ENCODE data around the gene GYG2. TPM values are rescaled to one million over a fixed set of nuclear protein-coding genes. Genes with fewer than 3 reads are reported as not detected.
A peak's percentile ranks its signal among the peaks of the same experiment; 100 is the strongest.

The GYG2 gene
- total and polyA plus RNA-seq, 2 donors (not counting 1 experiment from before 2014, with no cell fraction given), result 8.9 to 10.6 TPM

DNA sequence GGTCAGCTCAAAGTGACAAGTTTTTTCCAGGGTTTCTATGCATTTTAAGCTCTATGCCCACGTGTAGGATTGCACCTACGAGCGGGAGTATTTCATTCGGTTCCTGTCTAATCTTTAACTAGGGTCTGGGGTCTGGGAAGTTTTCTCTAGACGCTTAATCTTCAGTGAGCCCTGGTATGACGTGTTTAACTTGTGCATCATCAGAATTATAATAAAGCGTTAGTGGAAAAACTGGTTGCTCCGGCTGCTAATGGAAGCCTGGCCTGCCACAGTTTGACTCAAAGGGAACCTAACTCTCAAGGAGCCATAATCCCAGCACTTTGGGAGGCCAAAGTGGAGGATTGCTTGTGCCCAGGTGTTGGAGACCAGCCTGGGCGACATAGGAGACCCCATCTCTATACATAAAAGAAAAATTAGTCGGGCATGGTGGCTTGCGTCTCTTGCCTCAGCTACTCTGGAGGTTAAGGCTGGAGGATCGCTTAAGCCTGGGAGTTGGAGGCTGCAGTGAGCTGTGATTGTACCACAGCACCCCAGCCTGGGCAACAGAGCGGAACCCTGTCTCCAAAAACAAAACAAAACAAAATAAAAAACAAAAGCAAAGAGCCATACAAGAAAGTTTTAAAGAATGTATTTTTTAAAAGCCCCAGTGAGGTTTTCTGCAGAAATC, 70.2 kb downstream of the GYG2 start:
- no peaks in the 10 kb centered on the region for H3K27me3 ChIP-seq (ENCODE audit: control insufficient read depth, insufficient read depth, low read length)
- H3K4me2 ChIP-seq (ENCODE audit: extremely low read depth, insufficient read depth, low read length), result no peak overlapping the region
- H3K79me2 ChIP-seq (ENCODE audit: control insufficient read depth, insufficient read depth, low read length), result no peaks in the 10 kb centered on the region
- H3K27ac ChIP-seq (ENCODE audit: insufficient read depth, low read length), result no peak overlapping the region
- no peaks in the 10 kb centered on the region for H4K20me1 ChIP-seq (ENCODE audit: control insufficient read depth, extremely low read depth, insufficient read depth, low read length)
- H3K9ac ChIP-seq (ENCODE audit: insufficient read depth, low read length), result no peak overlapping the region
- DNase-seq (ENCODE audit: low read depth in 2 of 2), result no peak
- H3K4me1 ChIP-seq (ENCODE audit: control insufficient read depth, extremely low read depth, insufficient read depth, low read length), result no peaks in the 10 kb centered on the region
- H3K4me3 ChIP-seq (replicated peaks in 1 of 4; ENCODE audit: control extremely low read depth in 1 of 4, insufficient read depth in 1 of 4, low read depth in 3 of 4, low read length in 4 of 4), result no peak overlapping the region
- H3K9me3 ChIP-seq (ENCODE audit: control insufficient read depth, insufficient read depth, low read depth, low read length), result no peaks in the 10 kb centered on the region
- H2AFZ ChIP-seq (ENCODE audit: low read length), result no peak overlapping the region
- TF ChIP-seq, protein P1, sequence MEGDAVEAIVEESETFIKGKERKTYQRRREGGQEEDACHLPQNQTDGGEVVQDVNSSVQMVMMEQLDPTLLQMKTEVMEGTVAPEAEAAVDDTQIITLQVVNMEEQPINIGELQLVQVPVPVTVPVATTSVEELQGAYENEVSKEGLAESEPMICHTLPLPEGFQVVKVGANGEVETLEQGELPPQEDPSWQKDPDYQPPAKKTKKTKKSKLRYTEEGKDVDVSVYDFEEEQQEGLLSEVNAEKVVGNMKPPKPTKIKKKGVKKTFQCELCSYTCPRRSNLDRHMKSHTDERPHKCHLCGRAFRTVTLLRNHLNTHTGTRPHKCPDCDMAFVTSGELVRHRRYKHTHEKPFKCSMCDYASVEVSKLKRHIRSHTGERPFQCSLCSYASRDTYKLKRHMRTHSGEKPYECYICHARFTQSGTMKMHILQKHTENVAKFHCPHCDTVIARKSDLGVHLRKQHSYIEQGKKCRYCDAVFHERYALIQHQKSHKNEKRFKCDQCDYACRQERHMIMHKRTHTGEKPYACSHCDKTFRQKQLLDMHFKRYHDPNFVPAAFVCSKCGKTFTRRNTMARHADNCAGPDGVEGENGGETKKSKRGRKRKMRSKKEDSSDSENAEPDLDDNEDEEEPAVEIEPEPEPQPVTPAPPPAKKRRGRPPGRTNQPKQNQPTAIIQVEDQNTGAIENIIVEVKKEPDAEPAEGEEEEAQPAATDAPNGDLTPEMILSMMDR (conservative IDR thresholded peaks at IDR 0.05 in 1 of 2, IDR thresholded peaks at IDR 0.05 in 1 of 2; ENCODE audit: low read depth in 1 of 2, low read length in 2 of 2), result no peak
- no peak for TF ChIP-seq EZH2 (IDR thresholded peaks at IDR 0.05; ENCODE audit: low read length, missing control alignments)
- H3K36me3 ChIP-seq (ENCODE audit: control insufficient read depth, insufficient read depth, low read length), result no peaks in the 10 kb centered on the region

DNA sequence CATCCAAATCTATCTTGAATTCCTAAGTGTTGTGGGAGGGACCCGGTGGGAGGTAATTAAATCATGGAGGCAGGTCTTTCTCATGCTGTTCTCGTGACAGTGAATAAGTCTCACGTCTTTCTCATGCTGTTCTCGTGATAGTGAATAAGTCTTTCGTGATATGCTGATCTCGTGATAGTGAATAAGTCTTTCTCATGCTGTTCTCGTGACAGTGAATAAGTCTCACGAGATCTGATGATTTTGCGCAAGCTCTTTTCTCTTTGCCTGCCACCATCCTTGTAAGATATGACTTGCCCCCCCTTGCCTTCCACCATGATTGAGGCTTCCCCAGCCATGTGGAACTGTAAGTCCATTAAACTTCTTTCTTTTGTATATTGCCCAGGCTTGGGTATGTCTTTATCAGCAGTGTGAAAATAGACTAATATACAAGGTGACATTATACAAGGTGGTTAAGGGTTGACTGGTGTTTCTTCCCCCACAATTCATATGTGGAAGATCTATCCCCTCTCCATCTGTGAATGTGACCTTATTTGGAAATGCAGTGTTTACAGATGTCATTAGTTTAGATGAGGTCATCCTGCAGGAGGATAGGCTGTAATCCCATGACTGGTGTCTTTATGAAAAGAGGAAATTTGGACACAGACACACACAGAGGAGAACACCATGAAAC, 72.8 kb downstream of the GYG2 start:
- H2AFZ ChIP-seq (ENCODE audit: low read length), result no peak overlapping the region
- H3K79me2 ChIP-seq (ENCODE audit: control insufficient read depth, insufficient read depth, low read length), result no peaks in the 10 kb centered on the region
- peak in 1 of 2 donors; percentile 30 for DNase-seq (ENCODE audit: low read depth in 2 of 2)
- no peaks in the 10 kb centered on the region for H3K9me3 ChIP-seq (ENCODE audit: control insufficient read depth, insufficient read depth, low read depth, low read length)
- TF ChIP-seq, protein P1 (conservative IDR thresholded peaks at IDR 0.05 in 1 of 2, IDR thresholded peaks at IDR 0.05 in 1 of 2; ENCODE audit: low read depth in 1 of 2, low read length in 2 of 2), result no peak
- TF ChIP-seq EZH2 (IDR thresholded peaks at IDR 0.05; ENCODE audit: low read length, missing control alignments), result no peak
- H3K4me3 ChIP-seq (replicated peaks in 1 of 4; ENCODE audit: control extremely low read depth in 1 of 4, insufficient read depth in 1 of 4, low read depth in 3 of 4, low read length in 4 of 4), result no peak overlapping the region
- no peaks in the 10 kb centered on the region for H3K36me3 ChIP-seq (ENCODE audit: control insufficient read depth, insufficient read depth, low read length)
- H3K9ac ChIP-seq (ENCODE audit: insufficient read depth, low read length), result no peak overlapping the region
- H3K27me3 ChIP-seq (ENCODE audit: control insufficient read depth, insufficient read depth, low read length), result no peaks in the 10 kb centered on the region
- H3K27ac ChIP-seq (ENCODE audit: insufficient read depth, low read length), result no peak overlapping the region
- H3K4me2 ChIP-seq (ENCODE audit: extremely low read depth, insufficient read depth, low read length), result no peak overlapping the region
- H3K4me1 ChIP-seq (ENCODE audit: control insufficient read depth, extremely low read depth, insufficient read depth, low read length), result no peaks in the 10 kb centered on the region
- H4K20me1 ChIP-seq (ENCODE audit: control insufficient read depth, extremely low read depth, insufficient read depth, low read length), result no peaks in the 10 kb centered on the region

DNA sequence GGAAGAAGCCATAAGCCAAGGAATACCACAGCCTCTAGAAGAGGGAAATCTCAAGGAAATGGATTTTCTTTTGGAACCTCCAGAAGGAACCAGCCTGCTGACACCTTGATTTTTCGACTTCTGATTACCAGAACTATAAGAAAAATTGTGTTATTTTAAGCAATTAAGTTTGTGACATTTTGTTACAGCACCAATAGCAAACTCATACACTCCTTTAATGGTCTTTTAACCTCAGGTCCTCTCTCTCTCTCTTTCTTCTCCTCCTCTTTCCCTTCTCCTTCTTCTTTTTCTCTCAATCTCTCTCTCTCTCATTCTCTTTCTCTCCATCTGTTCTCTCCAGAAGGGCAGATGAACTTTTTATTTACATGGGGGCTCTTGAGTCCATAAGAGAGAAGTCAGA, 74.1 kb downstream of the GYG2 start:
- TF ChIP-seq, protein P1 (conservative IDR thresholded peaks at IDR 0.05 in 1 of 2, IDR thresholded peaks at IDR 0.05 in 1 of 2; ENCODE audit: low read depth in 1 of 2, low read length in 2 of 2), result no peak
- TF ChIP-seq EZH2 (IDR thresholded peaks at IDR 0.05; ENCODE audit: low read length, missing control alignments), result no peak
- Histone ChIP-seq H4K20me1 (ENCODE audit: control insufficient read depth, extremely low read depth, insufficient read depth, low read length) (no peaks in the 10 kb centered on the region), H3K9ac (ENCODE audit: insufficient read depth, low read length) (no peak overlapping the region), H3K4me1 (ENCODE audit: control insufficient read depth, extremely low read depth, insufficient read depth, low read length) (no peaks in the 10 kb centered on the region), H3K4me3 (replicated peaks in 1 of 4; ENCODE audit: control extremely low read depth in 1 of 4, insufficient read depth in 1 of 4, low read depth in 3 of 4, low read length in 4 of 4) (no peak overlapping the region), H3K36me3 (ENCODE audit: control insufficient read depth, insufficient read depth, low read length) (no peaks in the 10 kb centered on the region), H3K9me3 (ENCODE audit: control insufficient read depth, insufficient read depth, low read depth, low read length) (no peaks in the 10 kb centered on the region), H2AFZ (ENCODE audit: low read length) (no peak overlapping the region), H3K4me2 (ENCODE audit: extremely low read depth, insufficient read depth, low read length) (no peak overlapping the region), H3K27ac (ENCODE audit: insufficient read depth, low read length) (no peak overlapping the region), H3K79me2 (ENCODE audit: control insufficient read depth, insufficient read depth, low read length) (no peaks in the 10 kb centered on the region), H3K27me3 (ENCODE audit: control insufficient read depth, insufficient read depth, low read length) (no peaks in the 10 kb centered on the region)
- DNase-seq (ENCODE audit: low read depth in 2 of 2), result no peak
